ENCODE data around the gene TGFBR3L. TPM values are rescaled to one million over a fixed set of nuclear protein-coding genes. Genes with fewer than 3 reads are reported as not detected.
A peak's percentile ranks its signal among the peaks of the same experiment; 100 is the strongest.

Gene TGFBR3L
- total and polyA plus RNA-seq, 2 of the 13 experiments (the other 11 are each of a cell fraction or from before 2014, with no cell fraction given), result 0.20 to 1.0 TPM

DNA sequence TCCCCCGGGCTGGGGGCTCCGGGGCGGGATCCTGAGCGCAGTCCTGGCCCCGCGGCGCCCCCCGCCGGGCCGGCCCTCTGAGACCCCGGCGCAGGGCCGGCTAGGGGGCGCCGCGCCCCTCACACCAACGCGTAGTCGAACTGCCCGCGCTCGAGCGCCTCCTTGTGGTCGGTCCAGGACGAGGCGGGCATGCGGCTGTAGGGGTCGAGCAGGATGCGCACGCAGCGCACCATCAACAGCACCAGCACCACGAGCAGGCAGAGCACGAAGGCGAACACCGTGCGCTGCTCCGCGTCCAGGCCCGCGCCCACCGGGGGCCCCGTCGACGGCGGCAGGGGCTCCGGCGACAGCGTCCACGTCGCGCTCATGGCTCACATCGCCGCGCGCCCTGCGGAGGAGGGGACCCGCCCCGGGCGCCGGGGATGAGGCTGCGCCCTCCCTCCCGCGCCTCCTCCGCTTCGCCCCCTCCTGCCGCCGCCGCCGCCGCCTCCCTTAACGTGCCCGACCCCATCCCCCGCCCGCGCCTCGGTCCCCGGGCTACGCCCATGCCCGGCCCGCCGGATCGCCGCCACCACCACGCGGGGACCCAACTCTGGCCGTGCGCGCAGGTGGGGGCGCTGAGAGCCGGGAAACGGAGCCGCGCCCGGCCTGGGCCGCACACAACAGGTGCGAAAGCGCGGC lies 10.7 kb downstream of the TGFBR3L start (continued):
- TF ChIP-seq, protein P1, sequence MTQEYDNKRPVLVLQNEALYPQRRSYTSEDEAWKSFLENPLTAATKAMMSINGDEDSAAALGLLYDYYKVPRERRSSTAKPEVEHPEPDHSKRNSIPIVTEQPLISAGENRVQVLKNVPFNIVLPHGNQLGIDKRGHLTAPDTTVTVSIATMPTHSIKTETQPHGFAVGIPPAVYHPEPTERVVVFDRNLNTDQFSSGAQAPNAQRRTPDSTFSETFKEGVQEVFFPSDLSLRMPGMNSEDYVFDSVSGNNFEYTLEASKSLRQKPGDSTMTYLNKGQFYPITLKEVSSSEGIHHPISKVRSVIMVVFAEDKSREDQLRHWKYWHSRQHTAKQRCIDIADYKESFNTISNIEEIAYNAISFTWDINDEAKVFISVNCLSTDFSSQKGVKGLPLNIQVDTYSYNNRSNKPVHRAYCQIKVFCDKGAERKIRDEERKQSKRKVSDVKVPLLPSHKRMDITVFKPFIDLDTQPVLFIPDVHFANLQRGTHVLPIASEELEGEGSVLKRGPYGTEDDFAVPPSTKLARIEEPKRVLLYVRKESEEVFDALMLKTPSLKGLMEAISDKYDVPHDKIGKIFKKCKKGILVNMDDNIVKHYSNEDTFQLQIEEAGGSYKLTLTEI (CRISPR knock-in tag; conservative IDR thresholded peaks at IDR 0.05), result no peak
- TF ChIP-seq LCORL (IDR thresholded peaks at IDR 0.05), result no peak
- TF ChIP-seq LCORL (CRISPR knock-in tag; IDR thresholded peaks at IDR 0.05), result peak; percentile 47; the same call in 1 of the 2 replicates
- TF ChIP-seq THYN1 (CRISPR knock-in tag; IDR thresholded peaks at IDR 0.05; ENCODE audit: borderline replicate concordance, low read depth), result no peak
- TF ChIP-seq, protein P2, sequence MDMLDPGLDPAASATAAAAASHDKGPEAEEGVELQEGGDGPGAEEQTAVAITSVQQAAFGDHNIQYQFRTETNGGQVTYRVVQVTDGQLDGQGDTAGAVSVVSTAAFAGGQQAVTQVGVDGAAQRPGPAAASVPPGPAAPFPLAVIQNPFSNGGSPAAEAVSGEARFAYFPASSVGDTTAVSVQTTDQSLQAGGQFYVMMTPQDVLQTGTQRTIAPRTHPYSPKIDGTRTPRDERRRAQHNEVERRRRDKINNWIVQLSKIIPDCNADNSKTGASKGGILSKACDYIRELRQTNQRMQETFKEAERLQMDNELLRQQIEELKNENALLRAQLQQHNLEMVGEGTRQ (IDR thresholded peaks at IDR 0.05; ENCODE audit: low read depth, low read length), result no peak
- TF ChIP-seq, protein P2 (CRISPR knock-in tag; IDR thresholded peaks at IDR 0.05; ENCODE audit: borderline replicate concordance), result no peak
- TF ChIP-seq, protein P3, sequence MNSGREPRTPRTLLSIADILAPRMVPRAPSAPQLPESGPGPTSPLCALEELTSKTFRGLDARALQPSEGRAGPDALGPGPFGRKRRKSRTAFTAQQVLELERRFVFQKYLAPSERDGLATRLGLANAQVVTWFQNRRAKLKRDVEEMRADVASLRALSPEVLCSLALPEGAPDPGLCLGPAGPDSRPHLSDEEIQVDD (CRISPR knock-in tag; IDR thresholded peaks at IDR 0.05; ENCODE audit: borderline replicate concordance), result peak; percentile 89; the same call in 1 of the 2 replicates
- TF ChIP-seq ZNF850 (CRISPR knock-in tag; conservative IDR thresholded peaks at IDR 0.05), result no peak
- TF ChIP-seq ZFP36L2 (CRISPR knock-in tag; IDR thresholded peaks at IDR 0.05), result 0 out of 2 replicates have a peak, but pooled peaks have one; percentile 53
- TF ChIP-seq, protein P4, sequence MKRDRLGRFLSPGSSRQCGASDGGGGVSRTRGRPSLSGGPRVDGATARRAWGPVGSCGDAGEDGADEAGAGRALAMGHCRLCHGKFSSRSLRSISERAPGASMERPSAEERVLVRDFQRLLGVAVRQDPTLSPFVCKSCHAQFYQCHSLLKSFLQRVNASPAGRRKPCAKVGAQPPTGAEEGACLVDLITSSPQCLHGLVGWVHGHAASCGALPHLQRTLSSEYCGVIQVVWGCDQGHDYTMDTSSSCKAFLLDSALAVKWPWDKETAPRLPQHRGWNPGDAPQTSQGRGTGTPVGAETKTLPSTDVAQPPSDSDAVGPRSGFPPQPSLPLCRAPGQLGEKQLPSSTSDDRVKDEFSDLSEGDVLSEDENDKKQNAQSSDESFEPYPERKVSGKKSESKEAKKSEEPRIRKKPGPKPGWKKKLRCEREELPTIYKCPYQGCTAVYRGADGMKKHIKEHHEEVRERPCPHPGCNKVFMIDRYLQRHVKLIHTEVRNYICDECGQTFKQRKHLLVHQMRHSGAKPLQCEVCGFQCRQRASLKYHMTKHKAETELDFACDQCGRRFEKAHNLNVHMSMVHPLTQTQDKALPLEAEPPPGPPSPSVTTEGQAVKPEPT (CRISPR knock-in tag; IDR thresholded peaks at IDR 0.05; ENCODE audit: low read depth), result no peak
- peak; percentile 37; the same call in 1 of the 2 replicates for TF ChIP-seq IRF2 (CRISPR knock-in tag; IDR thresholded peaks at IDR 0.05)
- peak; percentile 74 for TF ChIP-seq ZNF792 (CRISPR knock-in tag; IDR thresholded peaks at IDR 0.05)
- TF ChIP-seq NFIC (IDR thresholded peaks at IDR 0.05; ENCODE audit: low read length), result no peak
- TF ChIP-seq, protein P5, sequence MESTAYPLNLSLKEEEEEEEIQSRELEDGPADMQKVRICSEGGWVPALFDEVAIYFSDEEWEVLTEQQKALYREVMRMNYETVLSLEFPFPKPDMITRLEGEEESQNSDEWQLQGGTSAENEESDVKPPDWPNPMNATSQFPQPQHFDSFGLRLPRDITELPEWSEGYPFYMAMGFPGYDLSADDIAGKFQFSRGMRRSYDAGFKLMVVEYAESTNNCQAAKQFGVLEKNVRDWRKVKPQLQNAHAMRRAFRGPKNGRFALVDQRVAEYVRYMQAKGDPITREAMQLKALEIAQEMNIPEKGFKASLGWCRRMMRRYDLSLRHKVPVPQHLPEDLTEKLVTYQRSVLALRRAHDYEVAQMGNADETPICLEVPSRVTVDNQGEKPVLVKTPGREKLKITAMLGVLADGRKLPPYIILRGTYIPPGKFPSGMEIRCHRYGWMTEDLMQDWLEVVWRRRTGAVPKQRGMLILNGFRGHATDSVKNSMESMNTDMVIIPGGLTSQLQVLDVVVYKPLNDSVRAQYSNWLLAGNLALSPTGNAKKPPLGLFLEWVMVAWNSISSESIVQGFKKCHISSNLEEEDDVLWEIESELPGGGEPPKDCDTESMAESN (CRISPR knock-in tag; conservative IDR thresholded peaks at IDR 0.05), result peak; percentile 89
- peak; percentile 74 for TF ChIP-seq ZFY (CRISPR knock-in tag; IDR thresholded peaks at IDR 0.05)
- TF ChIP-seq ARNTL (CRISPR knock-in tag; IDR thresholded peaks at IDR 0.05), result no peak
- no peak for TF ChIP-seq JARID2 (CRISPR knock-in tag; IDR thresholded peaks at IDR 0.05; ENCODE audit: insufficient replicate concordance)
- no peak for TF ChIP-seq ZNF562 (CRISPR knock-in tag; IDR thresholded peaks at IDR 0.05; ENCODE audit: borderline replicate concordance)
- 0 out of 2 replicates have a peak, but pooled peaks have one; percentile 50 for TF ChIP-seq ZFP37 (CRISPR knock-in tag; IDR thresholded peaks at IDR 0.05; ENCODE audit: borderline replicate concordance)
- no peak for TF ChIP-seq ZSCAN29 (CRISPR knock-in tag; conservative IDR thresholded peaks at IDR 0.05)
- peak; percentile 61; the same call in 1 of the 3 replicates for TF ChIP-seq MXI1 (IDR thresholded peaks at IDR 0.05; ENCODE audit: borderline replicate concordance, low read depth, low read length)
- TF ChIP-seq KLF16 (CRISPR knock-in tag; IDR thresholded peaks at IDR 0.05), result peak in 1 of 2 experiments; percentile 57; a peak in 2 of 4 replicates
- no peak for TF ChIP-seq RFX5 (IDR thresholded peaks at IDR 0.05; ENCODE audit: low read depth, low read length)

All from HepG2 (cell line).